ENCODE data around the gene PCSK6. TPM values are rescaled to one million over a fixed set of nuclear protein-coding genes. Genes with fewer than 3 reads are reported as not detected.

PCSK6 gene
- total and polyA plus RNA-seq, 8 donors, result 2.8 to 91.5 (median 17.8) TPM

- peak in 1 of 2 donors; percentile 16 for DNase-seq
- whole genome bisulfite sequencing, 5 donors, result 73 to 88% (median 79%) methylated on average over 10 to 12 of the region's 12 CpGs
- peaks cover 0 to 51% (median 16%) of the 10 kb centered on the region in 4 donors for H3K36me3 ChIP-seq
- H3K4me1 ChIP-seq, result peaks cover 0 to 9% (median 0%) of the 10 kb centered on the region in 4 donors
- intact Hi-C loops (cut with DNase I; ENCODE audit: low total_unique reads), result no loop called here
- H3K4me3 ChIP-seq, result no peak overlapping the region
- H3K9me3 ChIP-seq, result no peaks in the 10 kb centered on the region
- H3K27ac ChIP-seq, result no peak overlapping the region
- TF ChIP-seq, protein P1, sequence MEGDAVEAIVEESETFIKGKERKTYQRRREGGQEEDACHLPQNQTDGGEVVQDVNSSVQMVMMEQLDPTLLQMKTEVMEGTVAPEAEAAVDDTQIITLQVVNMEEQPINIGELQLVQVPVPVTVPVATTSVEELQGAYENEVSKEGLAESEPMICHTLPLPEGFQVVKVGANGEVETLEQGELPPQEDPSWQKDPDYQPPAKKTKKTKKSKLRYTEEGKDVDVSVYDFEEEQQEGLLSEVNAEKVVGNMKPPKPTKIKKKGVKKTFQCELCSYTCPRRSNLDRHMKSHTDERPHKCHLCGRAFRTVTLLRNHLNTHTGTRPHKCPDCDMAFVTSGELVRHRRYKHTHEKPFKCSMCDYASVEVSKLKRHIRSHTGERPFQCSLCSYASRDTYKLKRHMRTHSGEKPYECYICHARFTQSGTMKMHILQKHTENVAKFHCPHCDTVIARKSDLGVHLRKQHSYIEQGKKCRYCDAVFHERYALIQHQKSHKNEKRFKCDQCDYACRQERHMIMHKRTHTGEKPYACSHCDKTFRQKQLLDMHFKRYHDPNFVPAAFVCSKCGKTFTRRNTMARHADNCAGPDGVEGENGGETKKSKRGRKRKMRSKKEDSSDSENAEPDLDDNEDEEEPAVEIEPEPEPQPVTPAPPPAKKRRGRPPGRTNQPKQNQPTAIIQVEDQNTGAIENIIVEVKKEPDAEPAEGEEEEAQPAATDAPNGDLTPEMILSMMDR (IDR thresholded peaks at IDR 0.05), result no peak
- H3K27me3 ChIP-seq, result peaks cover 0 to 4% (median 0%) of the 10 kb centered on the region in 3 donors
Measured at GRCh38 chr15:101428758-101429157, 60.7 kb downstream of the PCSK6 start.

GRCh38 chr15:101427606-101428487 is 61.7 kb downstream of the PCSK6 start:
- intact Hi-C loops (cut with DNase I; ENCODE audit: low total_unique reads), result no loop called here
- no peaks in the 10 kb centered on the region for H3K9me3 ChIP-seq
- TF ChIP-seq, protein P1 (IDR thresholded peaks at IDR 0.05), result no peak
- TF ChIP-seq POLR2A (IDR thresholded peaks at IDR 0.05), result no peak
- no peak for TF ChIP-seq POLR2AphosphoS5 (IDR thresholded peaks at IDR 0.05)
- no peak for TF ChIP-seq EP300 (IDR thresholded peaks at IDR 0.05)
- no peak overlapping the region for H3K4me3 ChIP-seq
- WGBS, 5 donors, result 85 to 90% (median 88%) methylated on average over 13 to 20 of the region's 20 CpGs
- peak in 1 of 2 donors; percentile 18 for DNase-seq
- peaks cover 0 to 51% (median 16%) of the 10 kb centered on the region in 4 donors for H3K36me3 ChIP-seq
- peaks cover 0 to 4% (median 0%) of the 10 kb centered on the region in 3 donors for H3K27me3 ChIP-seq
- peaks cover 0 to 4% (median 0%) of the 10 kb centered on the region in 4 donors for H3K4me1 ChIP-seq
- no peak overlapping the region for H3K27ac ChIP-seq

DNA sequence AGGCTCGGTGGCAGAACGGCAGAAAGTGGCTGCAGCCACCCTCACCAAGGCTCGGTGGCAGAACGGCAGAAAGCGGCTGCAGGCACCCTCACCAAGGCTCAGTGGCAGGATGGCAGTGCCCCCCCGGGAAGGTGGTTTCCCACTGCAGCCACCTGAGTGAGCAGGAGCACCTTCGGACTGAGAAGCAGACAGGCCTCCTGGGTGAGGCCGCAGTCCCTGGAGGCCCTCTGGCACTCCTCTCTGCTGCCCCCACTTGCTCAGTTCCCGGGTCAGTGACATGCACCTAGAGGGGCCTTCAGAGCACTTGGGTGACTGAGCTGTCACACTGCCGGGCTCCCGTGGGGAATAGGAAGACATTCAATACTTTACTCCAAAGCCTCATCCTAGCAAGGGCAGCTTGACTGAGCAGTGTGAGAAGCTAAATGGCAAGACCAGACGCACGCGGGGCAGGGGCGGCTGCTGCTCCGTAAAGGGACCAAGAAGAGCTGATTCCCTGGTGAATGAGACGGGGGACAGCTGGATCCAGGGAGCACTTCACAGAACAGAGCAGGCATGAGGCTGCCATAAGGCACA is 62.7 kb downstream of the PCSK6 start:
- TF ChIP-seq, protein P1 (IDR thresholded peaks at IDR 0.05), result no peak
- no peak for TF ChIP-seq EP300 (IDR thresholded peaks at IDR 0.05)
- Histone ChIP-seq H3K9me3 (no peaks in the 10 kb centered on the region), H3K36me3 (peaks cover 0 to 49% (median 16%) of the 10 kb centered on the region in 4 donors), H3K27me3 (peaks cover 0 to 4% (median 0%) of the 10 kb centered on the region in 3 donors), H3K27ac (no peak overlapping the region), H3K4me1 (no peaks in the 10 kb centered on the region), H3K4me3 (no peak overlapping the region)
- 76 to 87% (median 84%) methylated on average over 13 to 17 of the region's 17 CpGs for WGBS, 5 donors
- DNase-seq, result peak in 1 of 2 donors; percentile 22
- intact Hi-C loops (cut with DNase I; ENCODE audit: low total_unique reads), result no loop called here

DNA sequence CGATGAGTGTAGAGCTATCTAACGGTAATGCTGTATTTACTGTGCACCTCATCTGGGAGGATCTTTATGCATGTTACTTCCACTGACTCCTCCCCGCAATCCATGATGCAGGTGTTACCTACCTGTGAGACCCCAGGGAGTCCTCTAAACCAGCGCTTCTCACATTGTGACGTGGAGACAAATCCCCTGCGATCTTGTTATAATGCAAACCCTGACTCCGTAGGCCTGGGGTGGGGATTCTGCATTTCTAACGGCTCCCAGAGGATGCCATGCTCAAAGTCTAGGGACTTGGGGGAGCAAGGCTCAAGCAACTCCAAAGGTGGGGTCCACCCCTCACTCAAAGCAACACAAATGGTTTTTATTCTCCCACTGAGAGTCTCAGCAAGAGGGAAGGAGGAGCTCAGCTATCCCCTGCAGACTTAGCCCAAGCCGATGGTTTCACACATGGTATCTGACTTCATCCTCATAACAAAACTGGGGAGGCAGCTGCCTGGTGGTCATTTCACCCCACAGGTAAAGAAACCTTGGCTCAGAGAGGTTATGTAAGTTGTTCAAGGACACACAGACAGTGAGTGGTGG is 63.6 kb downstream of the PCSK6 start:
- H3K4me3 ChIP-seq, result no peak overlapping the region
- H3K27me3 ChIP-seq, result peaks cover 0 to 4% (median 0%) of the 10 kb centered on the region in 3 donors
- H3K36me3 ChIP-seq, result peaks cover 0 to 39% (median 15%) of the 10 kb centered on the region in 4 donors
- no peak overlapping the region for H3K27ac ChIP-seq
- H3K4me1 ChIP-seq, result no peaks in the 10 kb centered on the region
- no peaks in the 10 kb centered on the region for H3K9me3 ChIP-seq
- TF ChIP-seq EP300 (IDR thresholded peaks at IDR 0.05), result no peak
- TF ChIP-seq, protein P1 (IDR thresholded peaks at IDR 0.05), result no peak
- no peak for TF ChIP-seq POLR2A (IDR thresholded peaks at IDR 0.05)
- TF ChIP-seq POLR2AphosphoS5 (IDR thresholded peaks at IDR 0.05), result no peak
- no peak for DNase-seq
- 83 to 89% (median 86%) methylated on average over 9 of the region's 9 CpGs for WGBS, 5 donors
- intact Hi-C loops (cut with DNase I; ENCODE audit: low total_unique reads), result no loop called here

Measured in stomach (tissue), 9 donors.